CD4-positive, alpha-beta T cell treated with Interleukin-12 subunit alpha and Interleukin-12 subunit beta, for 1 hour (primary cell): ENCODE data around the gene CCM2.
"Not testable (repeated sequence)": the region's sequence is repeated elsewhere in the genome, so short reads cannot be mapped to it uniquely, and the experiment has no call there.

Experiments used
- DNase-seq: peaks from one replicate; pipeline ENCODE4 v3.0.0-alpha.2; 2020

The CCM2 gene

GRCh38 chr7:45007571-45008328 is 7.7 kb downstream of the CCM2 start:
- no peak for DNase-seq

- peak; percentile 35 for DNase-seq
Observed at GRCh38 chr7:45013465-45013967, 13.5 kb downstream of the CCM2 start.

- DNase-seq = no peak
Observed at GRCh38 chr7:45015313-45015712, 15.3 kb downstream of the CCM2 start.

GRCh38 chr7:45017253-45017652 is 17.3 kb downstream of the CCM2 start:
- DNase-seq = no peak

GRCh38 chr7:45020915-45021314 is 20.9 kb downstream of the CCM2 start:
- no peak for DNase-seq

GRCh38 chr7:45021604-45022296 is 21.7 kb downstream of the CCM2 start:
- DNase-seq = no peak

GRCh38 chr7:45024126-45024744 is 24.2 kb downstream of the CCM2 start:
- DNase-seq = no peak

- DNase-seq = not testable (repeated sequence)
Observed at GRCh38 chr7:45025473-45025872, 25.5 kb downstream of the CCM2 start.

GRCh38 chr7:45026013-45026412 is 26.0 kb downstream of the CCM2 start:
- no peak for DNase-seq

GRCh38 chr7:45026984-45027773 is 27.2 kb downstream of the CCM2 start:
- peak; percentile 65 for DNase-seq

GRCh38 chr7:45027774-45028114 is 27.7 kb downstream of the CCM2 start:
- DNase-seq = no peak

GRCh38 chr7:45028138-45028919 is 28.3 kb downstream of the CCM2 start:
- DNase-seq = no peak

GRCh38 chr7:45028920-45029344 is 28.9 kb downstream of the CCM2 start:
- no peak for DNase-seq

- no peak for DNase-seq
Observed at GRCh38 chr7:45031829-45032228, 31.8 kb downstream of the CCM2 start.

GRCh38 chr7:45032421-45032820 is 32.4 kb downstream of the CCM2 start:
- DNase-seq = no peak

- peak; percentile 30 for DNase-seq
Observed at GRCh38 chr7:45033261-45033930, 33.4 kb downstream of the CCM2 start.

GRCh38 chr7:45033931-45034290 is 33.9 kb downstream of the CCM2 start:
- DNase-seq = no peak

GRCh38 chr7:45034710-45035109 is 34.7 kb downstream of the CCM2 start:
- DNase-seq = not testable (repeated sequence)

- DNase-seq = no peak
Observed at GRCh38 chr7:45035371-45035770, 35.4 kb downstream of the CCM2 start.

GRCh38 chr7:45035893-45036292 is 35.9 kb downstream of the CCM2 start:
- no peak for DNase-seq

GRCh38 chr7:45036317-45036716 is 36.3 kb downstream of the CCM2 start:
- DNase-seq = no peak

GRCh38 chr7:45036796-45037195 is 36.8 kb downstream of the CCM2 start:
- DNase-seq = no peak
